SH-SY5Y (cell line): ENCODE data around the gene PKD1L1.

Source experiments
- GATA2 ChIP-seq: IDR thresholded peaks from 2 replicates; pipeline ENCODE4 v1.6.1; 2011; ENCODE audit warnings: mild to moderate bottlenecking, low read depth, low read length
- GATA3 ChIP-seq: IDR thresholded peaks from 2 replicates; pipeline ENCODE4 v1.6.1; 2011; ENCODE audit warnings: low read depth, mild to moderate bottlenecking, low read length, moderate library complexity

DNA sequence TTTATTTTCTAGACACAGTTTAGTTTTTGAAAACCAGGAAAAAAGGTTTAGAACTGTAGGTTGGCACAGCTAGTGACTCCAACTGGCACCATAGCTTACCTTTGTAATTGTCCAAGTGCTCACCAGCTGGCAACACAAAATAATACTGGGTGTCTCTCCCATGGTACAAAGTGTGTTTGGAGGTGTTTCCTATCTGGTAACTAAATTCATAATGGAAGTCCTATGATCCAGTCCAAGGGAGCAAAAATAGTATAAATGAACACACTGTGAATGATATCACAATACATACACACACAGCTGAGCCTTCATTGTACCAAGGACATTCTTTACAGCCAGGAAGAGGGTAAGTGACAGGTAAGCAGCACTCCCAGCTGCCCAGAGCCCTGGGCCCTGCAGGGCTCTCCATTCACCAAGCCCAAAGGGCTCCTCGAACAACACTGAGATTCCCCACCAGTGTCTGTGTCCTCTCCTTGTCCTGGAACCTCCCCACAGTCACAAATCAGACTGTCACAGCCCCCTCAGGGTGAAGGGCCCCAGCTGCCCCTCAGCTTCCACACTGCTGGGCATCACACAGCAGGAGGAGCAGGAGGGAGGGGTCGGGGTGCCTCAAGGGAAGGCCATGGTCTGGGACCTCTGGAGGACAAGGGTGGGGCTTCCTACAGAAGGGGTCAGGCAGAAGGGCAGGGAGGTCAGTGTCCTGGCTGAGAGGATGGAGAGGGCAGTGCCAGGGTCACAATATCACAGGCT is 72.1 kb downstream of the PKD1L1 start:
- TF ChIP-seq GATA2 = no peak
- TF ChIP-seq GATA3 = no peak
